NCI-H2107 treated with DMSO at 0.1 percent for 48 hours (cell line): ENCODE measurements around the gene SLC48A1.

Source experiments
- DNase-seq: peaks from one replicate; lab custom pipeline; 2025; ENCODE audit not compliant: unreplicated experiment; lab: John Stamatoyannopoulos, UW

The SLC48A1 gene

GRCh38 chr12:47757840-47758583 lies 15.0 kb upstream of the SLC48A1 start:
- DNase-seq, result no peak

GRCh38 chr12:47758584-47758833 lies 14.5 kb upstream of the SLC48A1 start:
- DNase-seq, result no peak

GRCh38 chr12:47758834-47759690 lies 14.0 kb upstream of the SLC48A1 start, which contains the start of gene RAPGEF3:
RAPGEF3 (minus strand) TSS chr12:47758880; CDS start chr12:47758556, 324 bp downstream.
- DNase-seq, result no peak

GRCh38 chr12:47762850-47763465 lies 10.1 kb upstream of the SLC48A1 start:
- DNase-seq, result no peak

GRCh38 chr12:47763481-47764346 lies 9.3 kb upstream of the SLC48A1 start:
- no peak for DNase-seq

GRCh38 chr12:47766502-47767215 lies 6.4 kb upstream of the SLC48A1 start:
- DNase-seq, result no peak

- peak; percentile 26 for DNase-seq
These were observed 5.8 kb upstream of the SLC48A1 start for GRCh38 chr12:47767216-47767724.

GRCh38 chr12:47768323-47768811 lies 4.7 kb upstream of the SLC48A1 start:
- no peak for DNase-seq

- no peak for DNase-seq
These were observed 3.6 kb upstream of the SLC48A1 start for GRCh38 chr12:47769234-47770085.

GRCh38 chr12:47770086-47770726 lies 2.8 kb upstream of the SLC48A1 start:
- DNase-seq, result peak; percentile 33

GRCh38 chr12:47771304-47771703 lies 1.7 kb upstream of the SLC48A1 start:
- DNase-seq, result no peak

- no peak for DNase-seq
These were observed 861 bp upstream of the SLC48A1 start for GRCh38 chr12:47772094-47772660.

GRCh38 chr12:47772738-47773061 lies 338 bp upstream of the SLC48A1 start:
- DNase-seq, result no peak

GRCh38 chr12:47773858-47774580 lies 981 bp downstream of the SLC48A1 start:
- no peak for DNase-seq

- no peak for DNase-seq
These were observed 1.6 kb downstream of the SLC48A1 start for GRCh38 chr12:47774663-47775062.

- no peak for DNase-seq
These were observed 2.3 kb downstream of the SLC48A1 start for GRCh38 chr12:47775100-47775911.
